Omental fat pad (tissue), 4 donors: Measurements from ENCODE around the gene PRPF38B. TPM values are rescaled to one million over a fixed set of nuclear protein-coding genes. Genes with fewer than 3 reads are reported as not detected.
A peak's percentile ranks its signal among the peaks of the same experiment; 100 is the strongest.

Experiments
- ATAC-seq: fragments of 150-250 bp; one replicate; pipeline ENCODE4 v1.9.1; 2016; ENCODE audit warnings: mild to moderate bottlenecking, moderate library complexity; ENCODE audit not compliant: low FRiP score
- DNase-seq: peaks from one replicate; pipeline ENCODE4 v3.0.0-alpha.2; 2019; ENCODE audit warnings: low spot score
- CTCF ChIP-seq, 3 donors: fragments of 450-650 bp; IDR thresholded peaks; one replicate each; pipeline ENCODE4 v1.5.1; 2016 to 2017; ENCODE audit warnings: antibody characterized with exemption in 3 of 3, mild to moderate bottlenecking in 3 of 3, moderate library complexity in 2 of 3
- total RNA-seq, 4 donors: library from RNA; depleted of rRNA; stranded (reverse); fragments of >200 nt; gene quantifications; one replicate each; pipeline ENCODE4 v1.1.0, GENCODE V29; 2016

Gene PRPF38B
- total RNA-seq, result 10 to 100 TPM; 17.6 to 41.6 (median 30.6) TPM

- DNase-seq (peak; percentile 85), ATAC-seq (peak; percentile 95)
Observed at GRCh38 chr1:108691942-108692723, at the start of gene PRPF38B. Gene PRPF38B, plus strand, starts transcription at chr1:108692310. Its CDS starts 282 bp downstream, at chr1:108692592.

GRCh38 chr1:108643492-108644335, 48.4 kb upstream of the PRPF38B start:
- ATAC-seq (peak; percentile 78), DNase-seq (no peak)
- TF ChIP-seq CTCF (IDR thresholded peaks at IDR 0.05), result peak in 2 of 3 donors; percentile 54 to 69

More at GRCh38 chr1:108691942-108692723, at the start of gene PRPF38B:
- TF ChIP-seq CTCF (IDR thresholded peaks at IDR 0.05), result no peak

- TF ChIP-seq CTCF (IDR thresholded peaks at IDR 0.05), result no peak
- ATAC-seq (no peak), DNase-seq (no peak)
Observed at GRCh38 chr1:108644984-108645383, 47.1 kb upstream of the PRPF38B start.

- DNase-seq, result no peak
- no peak for ATAC-seq
Observed at GRCh38 chr1:108645564-108646184, 46.4 kb upstream of the PRPF38B start.

GRCh38 chr1:108646265-108646647, 45.9 kb upstream of the PRPF38B start:
- TF ChIP-seq CTCF (IDR thresholded peaks at IDR 0.05), result no peak
- ATAC-seq, result no peak

More at GRCh38 chr1:108645564-108646184, 46.4 kb upstream of the PRPF38B start:
- TF ChIP-seq CTCF (IDR thresholded peaks at IDR 0.05), result no peak

GRCh38 chr1:108646648-108647269, 45.4 kb upstream of the PRPF38B start:
- ATAC-seq (no peak), DNase-seq (no peak)
- TF ChIP-seq CTCF (IDR thresholded peaks at IDR 0.05), result no peak

More at GRCh38 chr1:108646265-108646647, 45.9 kb upstream of the PRPF38B start:
- DNase-seq, result no peak
